Stimulated activated naive B cell treated with anti-CD40 and anti-IgM and Interleukin-4, amounts not matched to agents 10 μg/mL and 1 μg/mL and 100 μg/mL, for 72 hours (primary cell): ENCODE measurements around the gene PLD5.
A peak's percentile ranks its signal among the peaks of the same experiment; 100 is the strongest.
"Not testable (repeated sequence)": the region's sequence is repeated elsewhere in the genome, so short reads cannot be mapped to it uniquely, and the experiment has no call there.

ENCODE experiments used
- ATAC-seq, 2 donors: fragments of 150-1000 bp; cut with Tn5 transposase; replicated peaks; 2 replicates each; pipeline ENCODE4 v1.10.0; 2021; ENCODE audit warnings: moderate library complexity in 1 of 2
- DNase-seq: peaks from one replicate; pipeline ENCODE4 v3.0.0; 2021
- H3K27ac Mint-ChIP-seq: one replicate; pipeline ENCODE4 v1.8.0; 2022; ENCODE audit warnings: mild to moderate bottlenecking, mixed read lengths
- H3K27me3 Mint-ChIP-seq, 2 donors: one replicate each; pipeline ENCODE4 v1.8.0; 2022; ENCODE audit warnings: mixed read lengths in 2 of 2
- H3K36me3 Mint-ChIP-seq, 2 donors: one replicate each; pipeline ENCODE4 v1.8.0; 2022; ENCODE audit warnings: mixed read lengths in 2 of 2, mild to moderate bottlenecking in 1 of 2
- H3K4me1 Mint-ChIP-seq, 2 donors: one replicate each; pipeline ENCODE4 v1.8.0; 2022; ENCODE audit warnings: mixed read lengths in 2 of 2, mild to moderate bottlenecking in 1 of 2
- H3K4me3 Mint-ChIP-seq, 2 donors: one replicate each; pipeline ENCODE4 v1.8.0; 2022; ENCODE audit warnings: mild to moderate bottlenecking in 2 of 2, mixed read lengths in 2 of 2, moderate library complexity in 1 of 2
- H3K9me3 Mint-ChIP-seq, 2 donors: one replicate each; pipeline ENCODE4 v1.8.0; 2022; ENCODE audit warnings: mixed read lengths in 2 of 2, mild to moderate bottlenecking in 1 of 2

The PLD5 gene

DNA sequence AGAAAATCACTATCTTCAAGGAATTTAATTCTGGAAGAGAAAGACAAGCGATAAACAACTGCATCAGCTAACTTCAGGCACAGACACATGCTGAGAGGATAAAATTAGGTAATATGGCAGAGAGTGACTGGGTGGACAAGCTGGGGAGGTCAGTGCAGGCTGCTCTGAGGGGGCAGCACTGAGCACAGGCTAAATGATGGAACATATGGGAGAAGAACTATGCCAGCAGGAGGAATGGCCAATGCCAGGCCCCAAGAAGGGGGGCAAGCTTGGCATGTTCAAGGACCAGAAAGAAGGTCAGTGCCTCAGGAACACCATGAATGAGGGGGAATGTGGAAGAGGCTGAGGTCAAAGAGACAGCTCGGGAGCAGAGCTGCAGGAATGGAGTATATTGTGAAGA is 334.9 kb downstream of the PLD5 start:
- Mint-ChIP-seq H3K36me3 (no peaks in the 10 kb centered on the region), H3K4me1 (no peaks in the 10 kb centered on the region), H3K9me3 (no peaks in the 10 kb centered on the region), H3K27me3 (no peaks in the 10 kb centered on the region), H3K4me3 (no peak overlapping the region), H3K27ac (no peak overlapping the region)
- ATAC-seq, result no peak
- DNase-seq, result no peak

DNA sequence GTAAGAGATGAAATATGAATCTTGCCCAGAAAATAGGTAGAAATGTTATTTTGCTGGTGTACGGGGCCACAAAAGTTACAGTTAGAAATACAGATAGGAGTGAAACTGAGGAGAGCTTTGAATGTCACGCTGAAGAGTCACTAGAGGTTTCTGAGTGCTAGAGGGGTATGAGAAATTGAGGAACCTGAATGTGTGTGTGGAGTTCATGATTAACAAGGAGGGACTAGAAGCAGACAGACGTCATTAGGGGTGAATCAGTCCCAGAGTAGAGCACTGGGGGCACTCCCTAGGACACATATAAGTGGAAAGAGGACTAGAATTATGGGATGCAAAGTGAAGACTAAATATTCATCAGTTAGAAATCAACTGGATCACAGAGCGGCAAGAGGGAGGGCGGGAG is 336.7 kb downstream of the PLD5 start:
- no peaks in the 10 kb centered on the region for H3K27me3 Mint-ChIP-seq
- H3K9me3 Mint-ChIP-seq, result no peaks in the 10 kb centered on the region
- no peaks in the 10 kb centered on the region for H3K36me3 Mint-ChIP-seq
- H3K27ac Mint-ChIP-seq, result no peak overlapping the region
- H3K4me1 Mint-ChIP-seq, result no peaks in the 10 kb centered on the region
- DNase-seq (no peak), ATAC-seq (peak in 1 of 2 donors; percentile 56)
- H3K4me3 Mint-ChIP-seq, result no peak overlapping the region

DNA sequence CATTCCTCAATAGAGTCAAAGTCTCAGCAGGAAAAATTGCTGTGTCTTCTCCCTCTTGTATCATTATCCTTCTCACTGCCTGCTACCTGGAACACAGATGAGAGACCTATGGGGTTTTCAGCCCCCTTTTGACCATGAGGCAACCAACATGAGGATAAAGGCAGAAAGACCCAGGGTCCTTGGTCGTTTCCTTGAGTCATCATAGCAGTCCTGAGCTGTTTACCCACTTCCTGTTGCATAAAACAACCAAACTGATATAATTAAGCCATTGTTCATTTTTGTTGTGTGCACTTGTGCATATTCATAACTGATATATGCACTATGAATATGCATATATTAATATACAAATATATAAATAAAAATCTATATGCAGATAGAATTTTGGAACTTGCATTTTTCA is 337.3 kb downstream of the PLD5 start:
- Mint-ChIP-seq H3K9me3 (no peaks in the 10 kb centered on the region), H3K27me3 (no peaks in the 10 kb centered on the region), H3K36me3 (no peaks in the 10 kb centered on the region), H3K4me3 (no peak overlapping the region), H3K4me1 (no peaks in the 10 kb centered on the region), H3K27ac (no peak overlapping the region)
- no peak for DNase-seq
- no peak for ATAC-seq

DNA sequence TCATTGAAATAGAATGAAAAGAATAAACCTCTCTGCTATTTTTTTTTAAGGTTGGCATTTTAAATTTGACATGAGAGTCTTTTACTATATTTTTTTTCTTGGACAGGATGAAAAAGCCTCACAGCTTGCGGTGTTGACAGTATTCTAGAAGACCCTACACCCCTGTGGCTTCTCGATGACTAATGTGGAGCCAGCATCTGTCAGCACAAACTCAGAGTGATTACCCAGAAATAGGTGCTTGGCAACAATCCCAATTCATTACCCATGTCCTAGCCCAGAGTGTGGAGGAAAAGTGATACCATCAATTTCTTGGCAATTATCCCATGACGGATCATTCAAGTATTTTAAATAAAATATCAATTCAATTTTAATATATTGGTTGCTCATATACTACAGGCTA is 338.8 kb downstream of the PLD5 start:
- H3K9me3 Mint-ChIP-seq, result no peaks in the 10 kb centered on the region
- DNase-seq (no peak), ATAC-seq (no peak)
- H3K27ac Mint-ChIP-seq, result no peak overlapping the region
- no peak overlapping the region for H3K4me3 Mint-ChIP-seq
- H3K27me3 Mint-ChIP-seq, result no peaks in the 10 kb centered on the region
- H3K36me3 Mint-ChIP-seq, result no peaks in the 10 kb centered on the region
- no peaks in the 10 kb centered on the region for H3K4me1 Mint-ChIP-seq

DNA sequence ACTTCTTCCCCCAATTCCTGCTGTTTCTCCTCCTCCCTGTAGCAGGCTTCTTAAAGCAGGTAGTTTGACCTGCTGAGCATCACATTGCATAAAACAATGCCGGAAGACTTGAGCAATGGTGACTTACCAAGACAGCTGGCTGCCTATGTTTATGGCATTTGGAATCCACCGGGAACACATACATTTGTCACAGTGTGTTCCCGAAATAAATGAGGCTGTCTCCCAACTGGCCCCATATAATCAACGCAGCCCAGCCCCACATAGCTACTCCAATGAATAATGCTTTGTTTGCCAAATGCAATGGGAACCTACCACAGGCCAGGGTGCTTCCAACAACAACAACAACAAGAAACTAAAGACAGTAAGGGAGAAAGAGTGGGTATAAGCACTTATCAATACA is 339.5 kb downstream of the PLD5 start:
- no peak overlapping the region for H3K4me3 Mint-ChIP-seq

DNA sequence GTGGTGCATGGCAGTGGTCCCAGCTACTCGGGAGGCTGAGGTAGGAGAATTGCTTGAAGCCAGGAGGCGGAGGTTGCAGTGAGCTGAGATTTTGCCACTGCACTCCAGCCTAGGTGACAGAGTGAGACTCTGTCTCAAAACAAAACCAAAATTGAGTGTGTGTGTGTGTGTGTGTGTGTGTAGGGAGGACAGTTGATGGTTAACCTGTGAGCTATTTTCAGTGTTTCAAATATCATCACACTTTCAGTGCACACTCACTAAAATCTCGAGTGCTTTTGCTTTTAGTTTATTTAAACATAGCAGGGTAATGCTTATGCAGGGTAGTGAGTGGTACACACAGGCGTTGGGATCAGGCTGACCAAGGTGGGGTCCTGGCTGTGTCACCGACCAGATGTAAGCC is 344.7 kb downstream of the PLD5 start:
- peaks cover 10 to 16% of the 10 kb centered on the region in 2 donors for H3K9me3 Mint-ChIP-seq
- H3K4me3 Mint-ChIP-seq, H3K36me3 Mint-ChIP-seq, H3K27me3 Mint-ChIP-seq, ATAC-seq, H3K27ac Mint-ChIP-seq, DNase-seq, H3K4me1 Mint-ChIP-seq: not testable (repeated sequence)

More for the DNA sequence above, 339.5 kb downstream of the PLD5 start:
- H3K4me1 Mint-ChIP-seq, result no peaks in the 10 kb centered on the region
- no peak overlapping the region for H3K27ac Mint-ChIP-seq
- H3K27me3 Mint-ChIP-seq, result no peaks in the 10 kb centered on the region
- H3K36me3 Mint-ChIP-seq, result no peaks in the 10 kb centered on the region
- no peaks in the 10 kb centered on the region for H3K9me3 Mint-ChIP-seq
- ATAC-seq (no peak), DNase-seq (no peak)

DNA sequence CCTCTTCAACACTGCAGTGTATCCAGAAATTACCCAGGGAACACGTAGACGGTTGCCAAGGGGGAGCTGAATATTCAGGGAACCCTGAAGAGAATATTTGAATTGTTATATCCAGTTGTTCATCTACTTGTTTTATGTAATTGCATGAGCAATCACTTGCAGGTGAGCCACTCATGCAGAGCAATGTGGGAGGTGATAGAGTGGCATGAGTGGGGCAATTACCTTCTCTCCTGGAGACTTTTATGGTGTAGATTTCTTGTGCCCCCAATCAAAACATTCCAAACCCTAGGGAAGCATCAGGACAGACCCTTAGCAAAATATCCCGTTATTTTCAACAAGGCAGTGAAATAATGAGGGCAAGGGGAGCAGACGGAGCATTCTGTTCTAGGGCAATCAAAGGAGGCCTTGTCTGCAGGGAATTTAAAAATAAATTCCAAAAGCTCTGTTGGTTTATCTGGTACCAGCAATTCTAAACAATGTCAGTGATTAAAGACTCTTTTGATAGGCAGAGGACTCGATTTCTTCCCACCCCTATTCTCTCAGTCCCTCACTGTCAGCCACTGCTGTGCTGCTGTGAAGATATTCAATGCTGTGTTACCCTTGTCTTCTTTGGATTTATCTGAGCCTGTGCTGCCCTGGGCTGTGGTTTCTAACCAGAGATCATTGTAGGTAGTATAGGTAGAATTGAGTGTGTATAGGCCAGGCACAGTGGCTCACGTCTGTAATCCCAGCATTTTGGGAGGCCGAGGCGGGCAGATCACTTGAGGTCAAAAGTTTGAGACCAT is 345.4 kb downstream of the PLD5 start:
- no peaks in the 10 kb centered on the region for H3K4me1 Mint-ChIP-seq
- no peaks in the 10 kb centered on the region for H3K27me3 Mint-ChIP-seq
- no peak for ATAC-seq
- no peaks in the 10 kb centered on the region for H3K36me3 Mint-ChIP-seq
- no peak overlapping the region for H3K27ac Mint-ChIP-seq
- peaks cover 10 to 16% of the 10 kb centered on the region in 2 donors for H3K9me3 Mint-ChIP-seq
- no peak overlapping the region for H3K4me3 Mint-ChIP-seq
- DNase-seq, result no peak

DNA sequence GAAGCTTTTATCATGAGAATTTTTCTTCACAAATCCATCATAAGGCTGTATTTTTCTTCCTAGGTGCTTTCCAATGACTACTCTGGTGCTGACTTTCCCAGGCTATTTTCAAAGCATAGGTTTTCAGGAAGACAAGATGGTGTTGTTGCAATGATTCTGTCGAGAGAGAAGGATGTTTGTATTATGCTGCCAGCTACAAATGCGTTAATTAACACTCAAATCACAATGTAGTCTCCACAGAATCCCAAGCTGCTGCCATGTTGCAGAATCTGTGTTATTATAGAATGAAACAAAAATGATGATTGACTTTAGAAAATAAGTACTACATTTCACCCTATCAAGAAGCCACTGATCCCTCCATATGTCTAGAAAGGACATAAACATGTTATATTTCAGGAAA is 346.1 kb downstream of the PLD5 start:
- no peak for DNase-seq

DNA sequence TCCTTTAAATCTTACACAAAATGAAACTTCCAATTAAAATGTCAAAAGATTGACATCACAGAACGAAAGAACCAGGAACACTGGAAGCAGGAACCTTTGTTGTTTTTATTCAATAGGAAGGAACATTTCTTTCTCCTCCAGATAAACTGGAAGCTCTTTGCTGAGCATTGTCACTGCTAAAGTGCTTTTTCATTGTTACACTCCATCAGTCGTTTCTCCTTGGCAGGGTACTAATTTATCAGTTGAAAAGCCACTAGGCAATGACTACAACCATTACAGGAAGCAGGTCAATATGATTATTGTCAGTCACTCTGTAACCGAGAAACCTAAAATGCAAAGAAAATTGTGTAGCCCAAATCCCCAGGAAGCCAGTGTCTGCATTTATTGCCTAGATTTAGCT is 362.4 kb downstream of the PLD5 start:
- DNase-seq (no peak), ATAC-seq (no peak)
- Mint-ChIP-seq H3K4me1 (no peaks in the 10 kb centered on the region), H3K27ac (no peak overlapping the region), H3K4me3 (no peak overlapping the region), H3K36me3 (no peaks in the 10 kb centered on the region), H3K9me3 (peaks cover 0 to 2% of the 10 kb centered on the region in 2 donors), H3K27me3 (peaks cover 0 to 5% of the 10 kb centered on the region in 2 donors)

More for the DNA sequence above, 346.1 kb downstream of the PLD5 start:
- Mint-ChIP-seq H3K36me3 (no peaks in the 10 kb centered on the region), H3K27ac (no peak overlapping the region), H3K9me3 (peaks cover 10 to 16% of the 10 kb centered on the region in 2 donors), H3K4me3 (no peak overlapping the region), H3K4me1 (no peaks in the 10 kb centered on the region), H3K27me3 (no peaks in the 10 kb centered on the region)
- ATAC-seq, result no peak

DNA sequence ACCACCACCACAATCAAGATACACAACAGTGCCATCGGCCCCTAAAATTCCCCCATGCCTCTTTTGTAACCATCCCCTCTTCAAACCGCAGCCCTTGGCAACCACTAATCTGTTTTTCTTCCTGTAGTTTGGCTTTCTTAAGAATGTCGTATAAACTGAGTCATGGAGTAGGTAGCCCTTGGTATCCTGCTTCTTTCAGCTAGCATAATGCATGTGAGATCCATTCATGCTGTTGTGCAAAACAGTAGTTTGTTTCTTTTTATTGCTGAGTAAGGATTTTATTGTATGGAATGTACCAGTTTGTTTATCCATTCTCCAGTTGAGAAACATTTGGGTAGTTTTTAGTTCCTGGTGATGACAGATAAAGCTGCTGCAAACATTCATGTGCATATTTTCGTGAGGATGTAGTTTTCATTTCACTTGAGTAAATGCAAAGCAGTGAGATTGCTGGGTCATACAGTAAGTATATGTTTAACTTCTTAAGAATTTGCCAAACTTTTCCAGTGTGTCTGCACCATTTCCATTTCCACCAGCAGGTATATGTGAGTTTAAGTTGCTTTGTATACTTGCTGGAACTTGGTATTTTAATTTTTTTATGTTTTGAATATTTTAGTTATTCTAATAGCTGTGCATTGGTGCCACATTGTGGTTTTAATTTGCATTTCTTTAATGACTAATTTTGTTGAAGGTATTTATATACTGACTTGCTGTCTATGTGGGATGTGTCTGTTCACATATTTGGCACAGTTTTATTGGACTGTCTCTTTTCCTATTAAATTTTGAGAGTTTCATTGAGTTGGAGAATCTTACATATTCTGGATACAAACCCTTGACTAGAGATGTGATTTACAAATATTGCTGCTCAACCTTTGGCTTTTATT is 377.2 kb downstream of the PLD5 start:
- Mint-ChIP-seq H3K4me1 (peaks cover 0 to 2% of the 10 kb centered on the region in 2 donors), H3K27ac (no peak overlapping the region), H3K9me3 (peaks cover 6 to 7% of the 10 kb centered on the region in 2 donors), H3K36me3 (no peaks in the 10 kb centered on the region), H3K27me3 (peaks cover 5 to 6% of the 10 kb centered on the region in 2 donors), H3K4me3 (no peak overlapping the region)
- ATAC-seq (no peak), DNase-seq (no peak)

DNA sequence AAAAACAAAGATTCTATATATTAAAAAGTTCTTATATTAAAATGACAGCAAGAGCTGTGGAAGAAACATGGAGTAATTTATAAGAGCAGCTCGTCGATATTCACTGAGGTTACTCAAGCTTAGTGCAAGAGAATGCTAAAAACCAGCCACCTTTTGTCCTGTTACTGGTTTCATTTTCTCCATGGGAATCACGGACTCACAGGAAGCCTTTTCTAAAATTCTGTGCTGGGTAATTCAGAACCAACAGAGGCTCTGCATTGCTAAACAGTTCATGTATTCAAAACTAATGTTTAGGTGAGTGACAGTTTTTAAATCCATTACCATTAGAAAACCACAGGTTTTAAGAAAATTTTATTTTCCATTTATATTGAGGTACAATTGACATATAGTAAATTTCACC is 377.8 kb downstream of the PLD5 start:
- Mint-ChIP-seq H3K27ac (no peak overlapping the region), H3K4me3 (no peak overlapping the region), H3K36me3 (no peaks in the 10 kb centered on the region), H3K4me1 (peaks cover 0 to 2% of the 10 kb centered on the region in 2 donors), H3K9me3 (peaks cover 4 to 7% of the 10 kb centered on the region in 2 donors), H3K27me3 (peaks cover 5 to 6% of the 10 kb centered on the region in 2 donors)
- ATAC-seq (no peak), DNase-seq (no peak)

DNA sequence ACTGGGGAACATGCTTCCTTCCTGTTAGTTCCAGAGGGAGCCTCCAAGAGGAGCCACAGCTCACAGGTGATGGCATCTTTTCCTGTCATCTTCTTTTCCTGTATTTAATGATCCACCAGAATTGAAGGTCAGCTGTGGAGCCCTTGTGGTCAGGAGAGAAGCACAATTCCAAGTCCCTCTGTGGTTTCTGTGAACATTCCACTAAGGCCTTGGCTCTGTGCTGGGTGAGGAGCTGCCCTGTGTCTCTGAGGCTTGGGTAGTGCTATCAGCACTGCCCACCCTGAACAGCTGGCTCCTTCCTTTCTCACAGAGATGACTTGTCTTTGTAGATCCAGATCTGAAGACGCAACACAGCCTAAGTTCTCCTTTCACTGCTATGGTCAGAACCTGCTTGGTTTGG is 383.7 kb downstream of the PLD5 start:
- H3K4me1 Mint-ChIP-seq, result peaks cover 0 to 5% of the 10 kb centered on the region in 2 donors
- no peaks in the 10 kb centered on the region for H3K36me3 Mint-ChIP-seq

DNA sequence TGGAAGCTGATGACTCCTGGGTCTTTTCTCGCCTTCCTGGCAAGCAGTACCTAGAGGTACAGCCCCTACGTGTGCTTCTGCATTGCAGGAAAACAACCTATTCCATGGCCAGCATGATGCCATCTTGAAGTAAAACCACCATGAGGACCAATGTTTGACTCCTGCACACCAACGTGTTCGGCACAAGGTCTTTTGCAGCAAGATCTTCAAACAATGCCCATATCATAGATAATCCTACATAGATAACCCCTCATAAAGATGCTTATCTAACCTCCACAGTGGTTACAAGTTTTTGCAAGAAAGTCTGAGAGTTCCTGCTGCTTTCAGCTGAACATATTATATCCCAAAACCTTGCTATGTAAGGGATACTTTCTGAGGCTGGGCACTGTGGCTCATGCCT is 384.5 kb downstream of the PLD5 start:
- Mint-ChIP-seq H3K9me3 (no peaks in the 10 kb centered on the region), H3K36me3 (no peaks in the 10 kb centered on the region), H3K4me1 (peaks cover 0 to 5% of the 10 kb centered on the region in 2 donors), H3K27me3 (peaks cover 11 to 12% of the 10 kb centered on the region in 2 donors), H3K27ac (no peak overlapping the region), H3K4me3 (no peak overlapping the region)
- ATAC-seq (no peak), DNase-seq (no peak)

More for the DNA sequence above, 383.7 kb downstream of the PLD5 start:
- DNase-seq, result no peak
- H3K4me3 Mint-ChIP-seq, result no peak overlapping the region
- no peak overlapping the region for H3K27ac Mint-ChIP-seq
- H3K9me3 Mint-ChIP-seq, result no peaks in the 10 kb centered on the region
- no peak for ATAC-seq
- peaks cover 11 to 12% of the 10 kb centered on the region in 2 donors for H3K27me3 Mint-ChIP-seq

DNA sequence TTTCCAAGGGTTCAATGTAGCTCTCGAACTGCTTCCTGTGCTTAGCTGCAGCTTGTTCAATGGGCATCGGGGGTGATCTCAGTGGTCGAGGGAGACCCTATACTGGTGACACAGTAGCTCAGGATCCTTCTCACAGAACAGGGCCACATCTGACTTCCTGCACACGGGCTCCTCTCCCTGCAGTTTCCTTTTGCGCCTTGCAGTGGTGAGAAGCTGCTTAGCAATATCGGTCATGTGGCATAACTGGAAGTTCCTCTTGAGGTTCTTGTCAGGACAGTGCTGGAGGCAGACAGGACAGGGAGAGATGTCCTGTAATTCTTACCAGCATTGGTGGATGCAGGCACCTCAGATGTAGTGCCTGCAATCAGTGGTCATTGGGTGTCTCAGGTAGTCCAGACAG is 385.1 kb downstream of the PLD5 start:
- no peak overlapping the region for H3K4me3 Mint-ChIP-seq
- H3K9me3 Mint-ChIP-seq, result no peaks in the 10 kb centered on the region
- peak in 1 of 2 donors; percentile 12 for ATAC-seq
- peaks cover 0 to 5% of the 10 kb centered on the region in 2 donors for H3K4me1 Mint-ChIP-seq
- H3K27me3 Mint-ChIP-seq, result peaks cover 11 to 17% of the 10 kb centered on the region in 2 donors
- H3K27ac Mint-ChIP-seq, result no peak overlapping the region
- H3K36me3 Mint-ChIP-seq, result no peaks in the 10 kb centered on the region
- DNase-seq, result no peak

DNA sequence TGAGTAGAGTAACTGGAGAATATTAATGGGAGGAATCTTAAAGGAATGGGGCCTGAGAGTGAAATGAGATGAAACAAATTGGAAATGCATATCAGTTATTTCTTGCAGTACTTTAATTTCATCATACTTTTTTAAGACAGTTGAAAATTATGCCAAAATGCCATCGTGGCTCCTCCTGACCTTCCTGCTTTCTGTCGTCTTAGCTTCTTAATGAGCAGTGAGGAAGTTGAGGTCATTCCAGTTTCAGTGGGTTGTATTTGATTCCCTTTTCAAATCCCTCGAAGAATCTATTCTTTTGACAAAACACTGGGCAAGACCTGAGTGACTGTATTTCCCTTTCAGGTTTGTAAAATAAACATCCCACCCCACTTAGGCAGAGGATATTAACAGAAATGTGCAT is 390.7 kb downstream of the PLD5 start:
- ATAC-seq, result no peak
- Mint-ChIP-seq H3K4me3 (no peak overlapping the region), H3K4me1 (no peaks in the 10 kb centered on the region), H3K36me3 (no peaks in the 10 kb centered on the region), H3K27ac (no peak overlapping the region), H3K9me3 (peaks cover 1 to 5% of the 10 kb centered on the region in 2 donors), H3K27me3 (peaks cover 0 to 5% of the 10 kb centered on the region in 2 donors)
- DNase-seq, result no peak
